Measurements from ENCODE around the gene CCDC81. TPM values are rescaled to one million over a fixed set of nuclear protein-coding genes. Genes with fewer than 3 reads are reported as not detected.

The CCDC81 gene
- total RNA-seq, 2 donors from 2014 or later, result 2.0 to 21.4 TPM

DNA sequence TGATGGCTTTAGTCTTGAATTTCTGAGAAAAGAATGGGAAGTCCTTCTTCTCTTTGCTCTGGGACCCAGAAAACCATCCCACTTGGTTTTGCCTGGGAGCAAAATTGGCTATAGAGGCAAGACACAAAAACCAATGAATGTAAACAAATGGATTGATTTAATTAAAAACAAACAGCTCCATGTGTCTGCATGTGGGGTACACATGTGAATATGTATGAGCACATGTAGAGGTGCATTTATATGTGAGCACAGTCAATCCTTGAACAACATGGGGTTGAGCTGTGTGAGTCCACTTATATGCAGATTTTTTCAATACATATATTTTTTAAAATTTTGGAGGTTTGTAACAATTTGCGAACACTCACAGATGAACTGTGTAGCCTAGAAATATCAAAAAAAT, 87.2 kb downstream of the CCDC81 start:
- Histone ChIP-seq H3K27ac (no peak overlapping the region), H3K4me1 (ENCODE audit: control insufficient read depth in 1 of 2, low read depth in 2 of 2) (peaks cover 8 to 37% of the 10 kb centered on the region in 2 donors)

DNA sequence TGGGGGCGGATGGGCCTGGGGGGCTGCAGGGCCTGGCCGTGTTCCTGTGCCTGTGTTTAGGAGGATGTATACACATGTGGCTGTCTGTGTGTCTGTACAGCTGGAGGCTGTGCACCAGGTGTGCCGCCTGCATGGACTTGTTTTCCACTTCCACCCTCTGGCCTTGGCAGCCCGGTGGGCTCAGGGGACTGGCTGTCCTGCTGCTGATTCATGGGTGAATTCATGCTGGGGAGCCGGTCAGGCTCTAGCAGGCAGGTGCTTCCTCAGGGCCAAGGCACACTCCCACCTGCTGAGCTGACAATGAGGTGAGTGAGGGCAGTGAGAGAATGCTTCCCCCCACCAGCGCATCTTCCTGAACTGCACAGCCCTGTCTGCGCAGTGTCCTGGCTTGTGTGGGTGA, 88.4 kb downstream of the CCDC81 start:
- ATAC-seq (ENCODE audit: insufficient number of reproducible peaks, low FRiP score, low read depth) (no peak), DNase-seq (ENCODE audit: low spot score) (no peak)
- H3K4me3 ChIP-seq, result no peak overlapping the region
- peaks cover 8 to 26% of the 10 kb centered on the region in 2 donors for H3K4me1 ChIP-seq (ENCODE audit: control insufficient read depth in 1 of 2, low read depth in 2 of 2)
- H3K27me3 ChIP-seq (replicated peaks; ENCODE audit: insufficient read depth), result no peaks in the 10 kb centered on the region
- no peaks in the 10 kb centered on the region for H3K9me3 ChIP-seq
- no peaks in the 10 kb centered on the region for H3K36me3 ChIP-seq
- no peak overlapping the region for H3K27ac ChIP-seq
- TF ChIP-seq, protein P1, sequence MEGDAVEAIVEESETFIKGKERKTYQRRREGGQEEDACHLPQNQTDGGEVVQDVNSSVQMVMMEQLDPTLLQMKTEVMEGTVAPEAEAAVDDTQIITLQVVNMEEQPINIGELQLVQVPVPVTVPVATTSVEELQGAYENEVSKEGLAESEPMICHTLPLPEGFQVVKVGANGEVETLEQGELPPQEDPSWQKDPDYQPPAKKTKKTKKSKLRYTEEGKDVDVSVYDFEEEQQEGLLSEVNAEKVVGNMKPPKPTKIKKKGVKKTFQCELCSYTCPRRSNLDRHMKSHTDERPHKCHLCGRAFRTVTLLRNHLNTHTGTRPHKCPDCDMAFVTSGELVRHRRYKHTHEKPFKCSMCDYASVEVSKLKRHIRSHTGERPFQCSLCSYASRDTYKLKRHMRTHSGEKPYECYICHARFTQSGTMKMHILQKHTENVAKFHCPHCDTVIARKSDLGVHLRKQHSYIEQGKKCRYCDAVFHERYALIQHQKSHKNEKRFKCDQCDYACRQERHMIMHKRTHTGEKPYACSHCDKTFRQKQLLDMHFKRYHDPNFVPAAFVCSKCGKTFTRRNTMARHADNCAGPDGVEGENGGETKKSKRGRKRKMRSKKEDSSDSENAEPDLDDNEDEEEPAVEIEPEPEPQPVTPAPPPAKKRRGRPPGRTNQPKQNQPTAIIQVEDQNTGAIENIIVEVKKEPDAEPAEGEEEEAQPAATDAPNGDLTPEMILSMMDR (IDR thresholded peaks at IDR 0.05), result no peak

More for the DNA sequence above, 87.2 kb downstream of the CCDC81 start:
- Histone ChIP-seq H3K9me3 (no peaks in the 10 kb centered on the region), H3K4me3 (no peak overlapping the region), H3K27me3 (replicated peaks; ENCODE audit: insufficient read depth) (no peaks in the 10 kb centered on the region), H3K36me3 (no peaks in the 10 kb centered on the region)
- no peak for ATAC-seq (ENCODE audit: insufficient number of reproducible peaks, low FRiP score, low read depth)
- DNase-seq (ENCODE audit: low spot score), result no peak
- TF ChIP-seq, protein P1 (IDR thresholded peaks at IDR 0.05), result no peak

DNA sequence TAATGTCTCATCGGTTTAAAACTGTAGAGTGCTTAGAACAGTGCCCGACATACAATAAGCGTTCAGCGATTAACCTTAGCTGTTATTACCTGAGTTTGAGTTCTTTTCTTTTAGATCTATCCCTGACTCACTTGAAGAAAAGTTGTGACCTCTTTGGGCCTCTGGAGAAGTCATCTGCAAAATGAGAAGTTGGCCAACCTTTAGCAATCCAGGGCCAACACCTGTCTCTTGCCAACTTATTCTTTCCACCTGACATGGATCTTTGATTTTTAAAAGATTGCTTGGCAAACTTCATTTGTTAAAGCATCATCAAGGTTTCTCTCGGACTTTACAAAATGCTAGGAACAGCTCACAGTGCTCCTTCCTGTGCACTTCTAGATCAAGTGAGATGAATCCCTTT, 89.3 kb downstream of the CCDC81 start:
- TF ChIP-seq, protein P1 (IDR thresholded peaks at IDR 0.05), result no peak
- Histone ChIP-seq H3K27ac (no peak overlapping the region), H3K4me1 (ENCODE audit: control insufficient read depth in 1 of 2, low read depth in 2 of 2) (peaks cover 8 to 18% of the 10 kb centered on the region in 2 donors), H3K4me3 (no peak overlapping the region), H3K9me3 (no peaks in the 10 kb centered on the region), H3K36me3 (no peaks in the 10 kb centered on the region), H3K27me3 (replicated peaks; ENCODE audit: insufficient read depth) (no peaks in the 10 kb centered on the region)
- ATAC-seq (ENCODE audit: insufficient number of reproducible peaks, low FRiP score, low read depth) (no peak), DNase-seq (ENCODE audit: low spot score) (no peak)

DNA sequence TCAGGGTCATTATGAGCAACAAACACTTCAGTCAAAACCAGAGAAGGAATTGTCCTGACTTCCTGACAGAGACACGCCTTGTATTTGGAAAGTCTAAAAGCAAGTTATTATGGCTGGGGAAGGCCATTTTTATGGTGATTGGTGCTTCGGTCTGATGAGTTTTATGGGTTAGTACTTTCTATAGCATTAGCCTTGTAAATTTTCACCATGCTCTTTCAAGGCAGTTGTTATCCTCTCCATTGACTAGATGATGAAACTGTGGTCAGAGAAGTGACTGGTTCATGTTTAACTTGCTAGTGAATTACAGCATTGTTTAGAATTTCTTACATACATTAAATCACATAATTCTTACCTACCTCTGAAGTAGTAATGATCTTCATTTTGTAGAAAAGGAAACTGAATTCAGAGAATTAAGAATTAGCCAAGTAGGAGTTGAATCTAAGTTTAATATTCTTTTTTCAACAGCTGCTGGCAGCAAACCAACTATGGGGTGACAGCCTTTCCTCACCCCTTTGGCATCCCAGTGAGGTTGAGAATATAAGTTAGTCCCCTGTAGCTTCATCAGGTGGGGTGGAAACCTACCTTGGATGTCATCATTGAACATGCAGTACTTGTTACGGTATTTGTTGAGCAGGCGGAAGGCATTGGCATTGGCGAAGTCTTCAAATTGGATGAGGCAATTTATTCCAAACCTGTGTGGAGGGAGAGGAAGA, 90.0 kb downstream of the CCDC81 start:
- ATAC-seq (ENCODE audit: insufficient number of reproducible peaks, low FRiP score, low read depth) (no peak), DNase-seq (ENCODE audit: low spot score) (no peak)
- H3K27ac ChIP-seq, result no peak overlapping the region
- TF ChIP-seq, protein P1 (IDR thresholded peaks at IDR 0.05), result no peak
- H3K9me3 ChIP-seq, result no peaks in the 10 kb centered on the region
- peaks cover 7 to 12% of the 10 kb centered on the region in 2 donors for H3K4me1 ChIP-seq (ENCODE audit: control insufficient read depth in 1 of 2, low read depth in 2 of 2)
- H3K36me3 ChIP-seq, result no peaks in the 10 kb centered on the region
- no peak overlapping the region for H3K4me3 ChIP-seq
- H3K27me3 ChIP-seq (replicated peaks; ENCODE audit: insufficient read depth), result no peaks in the 10 kb centered on the region

DNA sequence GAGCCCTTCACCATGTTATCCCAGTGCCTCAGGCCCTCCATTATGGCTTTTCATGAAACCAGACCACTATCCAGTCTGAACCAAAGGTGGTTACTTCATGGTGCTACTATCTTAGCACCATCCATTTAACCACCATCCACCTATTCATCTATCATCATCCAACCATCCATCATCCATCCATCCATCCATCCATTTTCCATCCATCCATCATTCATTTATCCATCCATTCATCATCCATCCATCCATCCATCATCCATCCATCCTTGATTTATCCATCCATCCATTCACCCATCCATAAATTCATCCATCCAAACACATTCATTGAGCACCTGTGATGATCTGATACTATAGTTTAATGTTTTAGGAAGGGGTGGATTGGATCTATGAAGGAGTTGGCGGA, 93.5 kb downstream of the CCDC81 start:
- H3K27me3 ChIP-seq (replicated peaks; ENCODE audit: insufficient read depth), result no peaks in the 10 kb centered on the region
- TF ChIP-seq, protein P1 (IDR thresholded peaks at IDR 0.05), result no peak
- H3K9me3 ChIP-seq, result no peaks in the 10 kb centered on the region
- H3K36me3 ChIP-seq, result no peaks in the 10 kb centered on the region
- no peak overlapping the region for H3K27ac ChIP-seq
- peaks cover 0 to 7% of the 10 kb centered on the region in 2 donors for H3K4me1 ChIP-seq (ENCODE audit: control insufficient read depth in 1 of 2, low read depth in 2 of 2)
- ATAC-seq (ENCODE audit: insufficient number of reproducible peaks, low FRiP score, low read depth) (no peak), DNase-seq (ENCODE audit: low spot score) (no peak)
- H3K4me3 ChIP-seq, result no peak overlapping the region
